Small intestine (tissue), 7 donors: ENCODE results near the gene EXD3. TPM values are rescaled to one million over a fixed set of nuclear protein-coding genes. Genes with fewer than 3 reads are reported as not detected.

Experiments used
- DNase-seq, 2 donors: peaks; one replicate each; pipeline versions ENCODE4 v3.0.0 to v3.0.0-alpha.2; 2013
- FAIRE-seq: peaks from 2 replicates; lab custom pipeline; 2012; peaks lifted over from hg19 to GRCh38; lab: Jason Lieb, UNC
- H3K27ac ChIP-seq, 3 donors: one replicate each; pipeline ENCODE4 v1.5.1; 2013; ENCODE audit warnings: low read length in 2 of 3, mild to moderate bottlenecking in 2 of 3, control low read depth in 1 of 3, inconsistent platforms in 1 of 3, low read depth in 1 of 3, moderate library complexity in 1 of 3
- H3K27me3 ChIP-seq, 3 donors: one replicate each; pipeline ENCODE4 v1.6.1; 2013; ENCODE audit warnings: low read length in 3 of 3, inconsistent platforms in 1 of 3; ENCODE audit not compliant: control insufficient read depth in 3 of 3, insufficient read depth in 3 of 3
- H3K36me3 ChIP-seq, 3 donors: one replicate each; pipeline ENCODE4 v1.6.1; 2013; ENCODE audit warnings: low read length in 3 of 3, inconsistent platforms in 1 of 3, low read depth in 1 of 3, mild to moderate bottlenecking in 1 of 3, moderate library complexity in 1 of 3; ENCODE audit not compliant: control insufficient read depth in 3 of 3, insufficient read depth in 2 of 3
- H3K4me1 ChIP-seq, 3 donors: one replicate each; pipeline ENCODE4 v1.6.1; 2013; ENCODE audit warnings: low read length in 2 of 3, inconsistent platforms in 1 of 3, low read depth in 1 of 3, mild to moderate bottlenecking in 1 of 3, moderate library complexity in 1 of 3; ENCODE audit not compliant: control insufficient read depth in 3 of 3, insufficient read depth in 2 of 3
- H3K4me3 ChIP-seq, 3 donors: one replicate each; pipeline ENCODE4 v1.5.1; 2013; ENCODE audit warnings: low read length in 3 of 3, control low read depth in 1 of 3, inconsistent platforms in 1 of 3, low read depth in 1 of 3, mild to moderate bottlenecking in 1 of 3, moderate library complexity in 1 of 3
- H3K9me3 ChIP-seq, 2 donors: one replicate each; pipeline ENCODE4 v1.6.1; 2013; ENCODE audit warnings: low read depth in 1 of 2, low read length in 1 of 2; ENCODE audit not compliant: control insufficient read depth in 2 of 2, insufficient read depth in 1 of 2
- WGBS, 3 donors: extraction: QIAGEN DNeasy Blood & Tissue Kit; methylation state at CpG; one replicate each; pipeline ENCODE4 v1.1.7; 2013; 5-methylcytosine and 5-hydroxymethylcytosine counted together
- polyA plus RNA-seq, 4 donors: library from polyadenylated mRNA; stranded (reverse) in 3 of 4; unstranded in 1 of 4; fragments of 200-250 nt in 3 of 4; fragments of 120-200 nt in 1 of 4; gene quantifications; one replicate each; pipeline versions ENCODE4 v1.2.1 to v1.2.3, GENCODE V29; 2013
- donor health status: healthy with polysubstance abuse.
- donor health status: control.
- donor health status: control.
- donor health status: Bipolar disorder and iron deficiency.
- donor health status: healthy.

The EXD3 gene
- polyA plus RNA-seq, 4 donors = 15.0 to 47.8 (median 32.4) TPM

DNA sequence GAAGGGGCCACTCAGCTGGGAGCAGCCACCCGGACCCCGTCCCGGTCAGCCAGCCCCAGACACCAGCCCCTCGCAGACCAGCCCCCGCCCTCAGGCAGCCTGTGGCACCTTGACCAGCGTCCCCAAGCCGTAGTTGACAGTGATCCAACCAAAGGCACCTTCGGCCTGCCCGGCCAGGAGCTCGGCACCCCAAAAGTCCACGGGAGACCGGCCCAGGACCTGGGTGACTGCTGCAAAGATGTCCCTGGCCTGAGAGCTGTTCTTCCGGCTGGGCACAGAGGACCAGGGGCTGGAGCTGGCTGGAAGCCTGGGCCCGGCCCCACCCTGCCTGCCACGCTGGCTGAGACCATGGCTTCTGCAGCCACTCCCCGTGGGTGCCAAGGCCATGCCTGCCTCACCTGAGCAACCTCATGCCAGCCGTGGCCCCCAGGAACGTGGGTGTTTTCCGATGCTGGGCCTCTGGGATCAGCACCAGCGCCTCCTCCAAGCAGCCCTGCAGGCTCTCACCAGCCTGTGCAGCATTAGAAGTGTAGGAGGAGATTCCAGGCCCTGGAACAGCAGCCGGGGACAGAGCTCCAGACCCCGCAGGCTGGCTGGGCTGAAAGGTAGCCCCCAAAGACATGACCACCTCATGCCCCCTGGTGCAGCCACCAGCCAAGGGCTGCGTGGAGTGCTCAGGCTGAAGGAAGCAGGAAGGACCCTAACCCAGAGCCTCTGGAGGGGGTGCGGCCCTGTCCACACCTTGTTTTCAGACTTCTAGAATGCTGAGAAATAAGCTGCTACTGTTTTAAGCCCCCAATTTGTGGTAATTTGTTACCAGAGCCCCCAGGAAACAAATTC lies 14.0 kb upstream of the EXD3 start:
- no peaks in the 10 kb centered on the region for H3K27me3 ChIP-seq
- no peaks in the 10 kb centered on the region for H3K9me3 ChIP-seq
- peak in 1 of 2 donors; percentile 63 for DNase-seq
- 20 to 70% (median 43%) methylated on average over 23 to 24 of the region's 24 CpGs for WGBS, 3 donors
- no peak for FAIRE-seq
- peak overlapping the region in 1 of 3 donors; percentile 47 for H3K27ac ChIP-seq
- peak overlapping the region in 1 of 3 donors; percentile 20 for H3K4me3 ChIP-seq
- H3K4me1 ChIP-seq = peaks cover 0 to 1% (median 0%) of the 10 kb centered on the region in 3 donors
- H3K36me3 ChIP-seq = peaks cover 0 to 25% (median 0%) of the 10 kb centered on the region in 3 donors

DNA sequence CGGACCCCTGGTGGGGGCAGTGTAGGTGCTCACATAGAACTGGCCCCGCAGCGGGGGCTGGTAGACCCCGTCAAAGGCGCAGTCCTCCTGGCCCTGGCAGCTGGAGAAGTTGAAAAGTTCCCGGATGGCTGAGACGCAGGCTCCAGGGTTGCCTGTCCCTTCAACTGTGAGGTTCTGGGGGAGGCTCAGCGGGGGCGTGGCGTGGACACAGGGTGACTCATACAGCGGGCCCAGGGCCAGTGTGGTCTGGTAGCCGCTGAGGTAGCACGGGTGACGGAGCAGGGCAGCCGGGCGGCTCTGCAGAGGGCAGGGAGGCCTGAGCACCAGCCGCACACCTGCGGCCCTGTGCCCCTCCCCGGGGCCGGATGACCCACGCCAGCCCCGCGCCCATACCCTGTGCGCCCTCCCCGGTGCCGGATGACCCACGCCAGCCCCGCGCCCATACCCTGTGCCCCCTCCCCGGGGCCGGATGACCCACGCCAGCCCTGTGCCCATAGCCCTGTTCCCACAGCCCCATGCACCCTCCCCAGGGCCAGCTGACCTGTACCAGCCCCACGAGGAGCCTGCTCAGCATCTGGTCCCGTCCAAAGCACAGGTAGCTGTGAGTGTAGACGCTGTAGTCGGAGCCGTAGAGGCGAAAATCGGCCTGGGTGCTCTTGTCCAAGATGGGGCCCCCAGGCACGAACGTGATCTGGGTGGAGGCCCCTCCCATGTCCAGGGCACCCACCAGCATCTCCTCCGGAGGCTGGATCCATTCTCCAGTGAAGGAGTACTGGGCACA lies 13.2 kb upstream of the EXD3 start:
- Histone ChIP-seq H3K27ac (peak overlapping the region in 1 of 3 donors; percentile 47), H3K9me3 (no peaks in the 10 kb centered on the region), H3K36me3 (peaks cover 0 to 33% (median 0%) of the 10 kb centered on the region in 3 donors), H3K4me3 (peak overlapping the region in 1 of 3 donors; percentile 16), H3K4me1 (no peaks in the 10 kb centered on the region), H3K27me3 (no peaks in the 10 kb centered on the region)
- DNase-seq = peak in 1 of 2 donors; percentile 83
- no peak for FAIRE-seq
- 14 to 63% (median 32%) methylated on average over 40 to 42 of the region's 42 CpGs for WGBS, 3 donors

DNA sequence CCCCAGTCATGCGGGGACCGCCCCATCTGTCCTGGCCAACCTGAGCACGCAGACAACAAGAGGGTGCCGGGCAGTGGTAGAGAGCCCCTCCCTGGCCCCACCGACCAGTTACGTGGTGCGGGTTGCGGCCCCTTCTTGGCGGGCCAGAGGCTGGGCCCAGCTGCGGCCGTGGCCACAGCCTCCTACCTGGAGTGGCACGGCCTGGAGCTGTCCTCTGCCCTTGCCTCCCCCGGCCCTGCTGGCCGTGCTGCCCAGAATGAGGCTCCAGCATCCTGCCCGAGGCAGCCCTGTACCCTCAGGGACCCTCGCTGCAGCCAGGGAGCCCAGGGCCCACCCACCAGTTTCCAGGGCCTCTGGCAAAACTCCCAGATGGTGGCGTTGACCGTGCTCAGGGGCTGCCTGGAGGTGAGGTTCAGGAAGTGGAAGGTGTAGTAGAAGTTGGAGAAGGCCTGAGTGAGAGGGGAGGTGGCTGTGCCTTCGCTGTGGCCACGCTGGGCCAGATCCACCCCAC lies 12.5 kb upstream of the EXD3 start:
- FAIRE-seq (no peak), DNase-seq (no peak)
- H3K27me3 ChIP-seq = no peaks in the 10 kb centered on the region
- no peak overlapping the region for H3K27ac ChIP-seq
- H3K4me3 ChIP-seq = no peak overlapping the region
- H3K36me3 ChIP-seq = peaks cover 0 to 41% (median 0%) of the 10 kb centered on the region in 3 donors
- H3K4me1 ChIP-seq = no peaks in the 10 kb centered on the region
- 49 to 79% (median 63%) methylated on average over 15 to 20 of the region's 20 CpGs for WGBS, 3 donors
- no peaks in the 10 kb centered on the region for H3K9me3 ChIP-seq

DNA sequence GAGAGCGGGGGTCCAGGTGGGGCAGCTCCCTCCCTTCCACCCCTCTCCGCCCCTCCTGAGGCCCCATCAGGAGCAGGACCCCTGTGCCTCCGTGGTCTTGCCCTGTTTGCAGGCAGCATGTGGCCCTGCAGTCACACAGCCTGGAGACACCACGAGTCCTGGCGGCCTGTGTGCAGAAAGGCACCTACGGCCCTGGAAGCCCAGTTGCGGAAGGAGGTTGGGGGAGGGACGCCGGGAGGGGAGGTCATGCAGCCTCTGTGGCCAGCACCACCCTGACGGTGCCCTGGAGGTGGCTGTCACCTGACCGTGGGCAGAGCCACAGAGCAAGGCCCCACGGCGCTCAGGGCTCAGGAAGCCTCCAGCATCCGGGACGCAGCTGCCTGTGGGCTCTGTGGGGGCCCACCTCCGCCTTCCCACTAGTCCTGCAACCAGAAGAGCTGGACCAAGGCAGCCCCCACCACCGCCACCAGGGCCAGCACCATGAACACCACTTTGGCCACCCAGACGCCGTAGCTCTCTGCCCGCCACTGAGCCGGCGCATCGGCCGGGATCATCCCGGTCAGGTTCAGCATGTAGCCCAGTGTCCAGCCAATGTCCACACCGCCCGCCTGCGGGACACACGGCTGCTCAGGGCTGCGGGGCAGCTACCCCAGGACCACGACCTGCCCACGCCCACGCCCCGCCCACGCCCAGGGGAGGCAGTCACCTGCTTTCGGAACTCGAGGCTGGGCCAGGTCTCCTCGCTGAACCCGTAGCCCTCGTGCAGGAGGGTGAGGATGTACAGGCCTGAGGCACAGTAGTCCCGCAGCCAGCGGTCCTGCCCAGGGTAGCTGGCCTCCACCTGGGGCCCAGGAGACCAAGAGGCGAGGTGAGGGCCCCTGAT lies 11.8 kb upstream of the EXD3 start:
- Histone ChIP-seq H3K4me1 (no peaks in the 10 kb centered on the region), H3K9me3 (no peaks in the 10 kb centered on the region), H3K36me3 (peaks cover 0 to 42% (median 0%) of the 10 kb centered on the region in 3 donors), H3K27ac (no peak overlapping the region), H3K4me3 (no peak overlapping the region), H3K27me3 (no peaks in the 10 kb centered on the region)
- FAIRE-seq (no peak), DNase-seq (no peak)
- WGBS, 3 donors = 67 to 76% (median 74%) methylated on average over 38 to 43 of the region's 43 CpGs

DNA sequence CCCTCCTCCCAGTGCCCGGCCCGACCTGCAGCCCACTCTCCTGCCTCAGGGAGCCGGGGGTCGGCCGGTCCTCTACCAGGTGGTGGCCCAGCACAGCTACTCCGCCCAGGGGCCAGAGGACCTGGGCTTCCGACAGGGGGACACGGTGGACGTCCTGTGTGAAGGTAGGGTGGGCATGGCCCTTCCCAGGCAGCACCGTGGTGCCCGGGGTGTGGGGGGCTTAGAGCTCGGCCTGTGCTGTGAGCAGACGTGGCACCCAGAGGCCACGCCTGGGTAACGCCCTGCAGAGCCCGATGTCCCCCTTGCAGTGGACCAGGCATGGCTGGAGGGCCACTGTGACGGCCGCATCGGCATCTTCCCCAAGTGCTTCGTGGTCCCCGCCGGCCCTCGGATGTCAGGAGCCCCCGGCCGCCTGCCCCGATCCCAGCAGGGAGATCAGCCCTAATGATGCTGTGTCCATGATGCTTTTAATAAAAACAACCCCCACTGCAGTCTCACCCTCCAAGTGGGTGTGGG lies 11.0 kb upstream of the EXD3 start:
- H3K36me3 ChIP-seq = peaks cover 0 to 44% (median 0%) of the 10 kb centered on the region in 3 donors
- WGBS, 3 donors = 83 to 85% (median 84%) methylated on average over 22 to 26 of the region's 26 CpGs
- H3K4me3 ChIP-seq = no peak overlapping the region
- no peaks in the 10 kb centered on the region for H3K4me1 ChIP-seq
- DNase-seq = no peak
- H3K27me3 ChIP-seq = no peaks in the 10 kb centered on the region
- no peaks in the 10 kb centered on the region for H3K9me3 ChIP-seq
- FAIRE-seq = no peak
- H3K27ac ChIP-seq = no peak overlapping the region

DNA sequence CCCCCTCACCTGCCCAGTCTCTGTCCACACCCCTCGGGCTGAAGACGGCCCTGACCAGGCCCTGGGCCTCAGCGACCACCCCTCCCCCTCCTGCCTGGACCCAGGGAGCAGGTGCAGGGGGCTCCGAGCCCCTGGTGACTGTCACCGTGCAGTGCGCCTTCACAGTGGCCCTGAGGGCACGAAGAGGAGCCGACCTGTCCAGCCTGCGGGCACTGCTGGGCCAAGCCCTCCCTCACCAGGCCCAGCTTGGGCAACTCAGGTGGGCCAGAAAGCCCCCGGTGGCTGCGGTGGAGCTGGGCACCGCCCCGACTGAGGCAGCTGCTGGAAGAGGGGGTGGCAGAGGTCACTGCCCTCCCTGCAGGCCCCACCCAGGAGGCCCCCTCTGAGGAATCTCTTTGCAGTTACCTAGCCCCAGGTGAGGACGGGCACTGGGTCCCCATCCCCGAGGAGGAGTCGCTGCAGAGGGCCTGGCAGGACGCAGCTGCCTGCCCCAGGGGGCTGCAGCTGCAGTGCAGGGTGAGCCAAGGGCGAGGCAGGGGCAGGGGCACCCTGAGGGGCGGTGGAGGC lies 10.5 kb upstream of the EXD3 start:
- no peak overlapping the region for H3K27ac ChIP-seq
- H3K36me3 ChIP-seq = peaks cover 0 to 46% (median 0%) of the 10 kb centered on the region in 3 donors
- H3K4me1 ChIP-seq = no peaks in the 10 kb centered on the region
- H3K4me3 ChIP-seq = no peak overlapping the region
- H3K27me3 ChIP-seq = no peaks in the 10 kb centered on the region
- H3K9me3 ChIP-seq = no peaks in the 10 kb centered on the region
- no peak for DNase-seq
- FAIRE-seq = no peak
- WGBS, 3 donors = 69 to 84% (median 84%) methylated on average over 13 to 19 of the region's 19 CpGs

DNA sequence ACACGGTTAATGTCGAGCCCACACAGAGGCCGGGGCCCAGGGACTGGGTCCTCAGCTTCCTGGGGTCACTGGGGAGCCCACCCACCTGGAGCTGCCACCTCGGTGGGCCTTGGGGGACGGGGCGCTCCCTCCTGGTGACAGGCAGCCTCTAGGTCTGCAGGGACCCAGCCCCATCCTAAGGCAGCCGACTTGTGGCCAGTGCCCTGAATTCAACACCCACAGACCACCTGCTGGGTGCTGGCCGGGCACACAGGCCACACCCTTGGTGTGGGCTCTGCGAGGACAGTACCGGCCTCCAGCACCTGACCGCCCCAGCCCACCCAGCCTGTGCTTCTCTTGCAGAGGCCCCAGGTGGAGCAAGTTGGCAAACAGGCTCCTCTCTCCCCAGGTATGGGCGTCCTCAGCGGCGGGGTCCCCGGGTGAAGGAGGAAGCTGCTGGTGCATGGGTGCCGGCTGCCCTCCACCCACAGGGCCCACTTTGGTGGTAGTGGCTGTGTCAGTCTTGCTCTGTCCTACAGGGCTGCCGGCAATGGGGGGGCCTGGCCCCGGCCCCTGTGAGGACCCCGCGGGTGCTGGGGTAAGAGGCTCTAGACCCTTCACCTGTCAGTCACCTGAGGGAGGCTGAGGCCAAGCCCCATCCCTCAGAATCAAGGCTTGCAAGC lies 9.9 kb upstream of the EXD3 start:
- Histone ChIP-seq H3K27me3 (no peaks in the 10 kb centered on the region), H3K9me3 (no peaks in the 10 kb centered on the region), H3K4me3 (no peak overlapping the region), H3K36me3 (peaks cover 0 to 52% (median 0%) of the 10 kb centered on the region in 3 donors), H3K27ac (no peak overlapping the region), H3K4me1 (no peaks in the 10 kb centered on the region)
- 89 to 96% (median 94%) methylated on average over 17 to 20 of the region's 20 CpGs for WGBS, 3 donors
- DNase-seq (no peak), FAIRE-seq (no peak)
